Nephron progenitor cell (in vitro differentiated cells): ENCODE results near the gene WDR86.

ENCODE experiments used
- DNase-seq: peaks from one replicate; pipeline ENCODE4 v3.0.0; 2021
- H3K27ac Mint-ChIP-seq: 2 replicates; pipeline ENCODE4 v1.8.0; 2021; ENCODE audit warnings: mild to moderate bottlenecking, moderate library complexity, mixed read lengths
- H3K27me3 Mint-ChIP-seq: 2 replicates; pipeline ENCODE4 v1.8.0; 2021; ENCODE audit warnings: mild to moderate bottlenecking, low read depth, mixed read lengths; ENCODE audit not compliant: poor library complexity
- H3K36me3 Mint-ChIP-seq: 2 replicates; pipeline ENCODE4 v1.8.0; 2021; ENCODE audit warnings: low read depth, mixed read lengths
- H3K4me1 Mint-ChIP-seq: 2 replicates; pipeline ENCODE4 v1.8.0; 2021; ENCODE audit warnings: mixed read lengths
- H3K4me3 Mint-ChIP-seq: 2 replicates; pipeline ENCODE4 v1.8.0; 2021; ENCODE audit warnings: mild to moderate bottlenecking, moderate library complexity, mixed read lengths
- H3K9me3 Mint-ChIP-seq: 2 replicates; pipeline ENCODE4 v1.8.0; 2021; ENCODE audit warnings: mild to moderate bottlenecking, moderate library complexity, mixed read lengths
- TF ChIP-seq, protein P1 (sequence below): fragments of 200-600 bp; sonication (generic); IDR thresholded peaks from 2 replicates; pipeline ENCODE4 v1.5.0; 2021; ENCODE audit warnings: antibody characterized with exemption

WDR86 gene

DNA sequence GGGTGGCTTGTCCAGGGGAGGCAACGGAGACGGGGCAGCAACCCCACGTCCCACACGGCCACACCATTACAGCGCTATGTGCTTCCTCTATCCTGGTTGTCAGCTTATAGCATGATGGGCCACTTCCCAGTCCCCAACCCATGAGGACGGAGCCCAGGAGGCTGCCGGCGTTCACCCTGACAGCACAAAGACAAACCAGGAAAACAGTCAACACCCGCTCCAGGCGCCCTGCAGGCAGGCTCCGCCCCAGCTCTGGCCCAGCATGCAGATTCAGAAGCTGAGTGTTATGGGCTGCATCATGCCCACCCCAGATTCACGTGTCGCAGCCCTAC is 14.8 kb downstream of the WDR86 start:
- H3K27ac Mint-ChIP-seq, result no peak overlapping the region
- H3K4me3 Mint-ChIP-seq, result no peak overlapping the region
- H3K36me3 Mint-ChIP-seq, result peaks cover 48% of the 10 kb centered on the region
- peaks cover 42% of the 10 kb centered on the region for H3K4me1 Mint-ChIP-seq
- peaks cover 5% of the 10 kb centered on the region for H3K27me3 Mint-ChIP-seq
- no peak for DNase-seq
- no peaks in the 10 kb centered on the region for H3K9me3 Mint-ChIP-seq
- TF ChIP-seq, protein P1, sequence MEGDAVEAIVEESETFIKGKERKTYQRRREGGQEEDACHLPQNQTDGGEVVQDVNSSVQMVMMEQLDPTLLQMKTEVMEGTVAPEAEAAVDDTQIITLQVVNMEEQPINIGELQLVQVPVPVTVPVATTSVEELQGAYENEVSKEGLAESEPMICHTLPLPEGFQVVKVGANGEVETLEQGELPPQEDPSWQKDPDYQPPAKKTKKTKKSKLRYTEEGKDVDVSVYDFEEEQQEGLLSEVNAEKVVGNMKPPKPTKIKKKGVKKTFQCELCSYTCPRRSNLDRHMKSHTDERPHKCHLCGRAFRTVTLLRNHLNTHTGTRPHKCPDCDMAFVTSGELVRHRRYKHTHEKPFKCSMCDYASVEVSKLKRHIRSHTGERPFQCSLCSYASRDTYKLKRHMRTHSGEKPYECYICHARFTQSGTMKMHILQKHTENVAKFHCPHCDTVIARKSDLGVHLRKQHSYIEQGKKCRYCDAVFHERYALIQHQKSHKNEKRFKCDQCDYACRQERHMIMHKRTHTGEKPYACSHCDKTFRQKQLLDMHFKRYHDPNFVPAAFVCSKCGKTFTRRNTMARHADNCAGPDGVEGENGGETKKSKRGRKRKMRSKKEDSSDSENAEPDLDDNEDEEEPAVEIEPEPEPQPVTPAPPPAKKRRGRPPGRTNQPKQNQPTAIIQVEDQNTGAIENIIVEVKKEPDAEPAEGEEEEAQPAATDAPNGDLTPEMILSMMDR, result no peak

DNA sequence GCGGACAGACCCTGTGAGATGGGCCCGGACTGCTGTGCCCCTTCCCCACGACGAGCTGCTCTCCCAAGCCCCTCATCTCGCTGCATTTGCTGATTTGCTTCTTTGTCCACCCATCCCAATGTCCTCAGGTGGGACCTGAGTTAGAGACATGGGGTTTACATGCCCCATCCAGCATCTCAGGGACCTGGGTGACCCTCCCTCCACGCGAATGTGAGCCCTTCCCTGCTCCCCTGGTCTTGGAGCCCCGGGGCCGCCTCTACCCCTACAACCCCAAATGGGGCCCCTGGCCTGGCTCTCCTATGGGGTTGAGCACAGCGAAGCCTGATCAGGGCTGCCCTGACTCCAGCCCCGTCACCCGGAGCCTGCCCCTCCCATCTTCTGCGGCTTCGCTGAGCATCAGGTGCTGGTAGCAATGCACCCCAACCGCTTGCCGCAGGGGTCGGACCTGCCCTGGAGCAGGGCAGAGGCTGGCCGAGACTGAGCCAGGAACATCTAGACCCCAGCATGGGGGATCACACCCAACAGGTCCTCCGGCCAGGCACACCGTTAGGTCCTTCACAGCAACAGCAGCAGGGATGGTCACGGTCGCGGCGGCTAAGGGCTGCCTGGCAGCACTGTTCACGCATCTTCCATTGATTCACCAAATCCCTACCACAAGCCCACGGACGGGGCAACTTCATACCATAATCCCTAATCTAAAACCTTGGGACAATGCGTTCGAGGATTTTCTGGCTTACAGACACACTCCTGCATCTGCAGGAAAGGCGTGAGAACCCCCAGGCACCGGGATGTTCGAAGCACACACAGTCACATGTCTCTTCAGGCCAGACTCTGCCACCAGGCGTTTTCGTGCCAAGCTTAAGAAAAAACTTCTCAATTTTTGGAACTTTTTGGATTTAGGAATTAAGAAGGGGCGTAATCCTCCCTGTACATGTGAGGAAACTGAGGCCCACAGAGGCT is 15.5 kb downstream of the WDR86 start:
- TF ChIP-seq, protein P1, result no peak
- Mint-ChIP-seq H3K4me1 (peaks cover 48% of the 10 kb centered on the region), H3K27me3 (peaks cover 5% of the 10 kb centered on the region), H3K36me3 (peaks cover 49% of the 10 kb centered on the region), H3K4me3 (no peak overlapping the region), H3K27ac (no peak overlapping the region), H3K9me3 (no peaks in the 10 kb centered on the region)
- DNase-seq, result no peak

DNA sequence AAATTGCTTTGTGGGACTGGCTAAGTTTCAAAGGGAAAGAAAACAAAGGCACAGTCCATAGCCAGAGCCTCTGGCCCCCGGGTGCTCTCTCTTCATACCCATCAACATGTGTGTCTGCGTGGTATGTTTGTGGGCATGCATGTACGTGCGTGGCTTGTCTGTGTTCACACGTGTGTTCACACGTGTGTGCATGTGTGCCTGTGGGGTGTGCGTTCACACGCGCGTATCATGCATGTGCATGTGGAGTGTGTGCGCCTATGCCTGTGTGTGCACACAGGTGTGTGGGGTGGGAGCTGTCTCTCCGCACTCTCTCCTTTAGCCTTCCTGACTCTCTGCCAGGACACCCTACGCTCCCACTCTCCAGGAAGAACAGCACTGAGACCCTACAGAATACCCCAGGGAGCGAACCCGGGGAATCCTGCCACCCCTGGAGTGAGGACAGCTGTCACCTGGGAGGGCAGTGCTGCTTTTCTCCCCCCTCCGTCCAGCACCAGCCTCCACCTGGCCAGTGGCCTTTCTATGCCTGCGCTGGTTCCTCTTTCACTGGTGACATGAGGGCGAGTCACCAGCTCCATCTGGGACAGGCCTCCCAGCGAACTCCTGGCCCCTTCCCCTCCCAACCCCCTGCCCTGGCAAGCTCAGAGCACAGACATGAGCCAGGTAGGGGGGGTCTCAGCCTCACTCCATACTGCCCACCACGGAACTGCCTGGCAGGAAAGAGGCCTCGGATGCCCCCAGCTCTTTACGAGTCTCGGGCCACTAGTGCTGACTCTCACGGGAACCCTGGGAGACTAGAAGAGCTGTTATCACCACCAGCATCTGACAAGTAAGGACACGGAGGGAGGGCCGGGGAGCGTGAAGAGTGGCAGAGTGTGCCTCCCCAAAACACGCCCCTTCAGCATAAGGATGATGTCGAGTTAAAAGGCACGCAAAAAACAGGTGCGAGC is 16.5 kb downstream of the WDR86 start:
- no peak for DNase-seq
- TF ChIP-seq, protein P1, result no peak
- H3K4me1 Mint-ChIP-seq, result peaks cover 54% of the 10 kb centered on the region
- H3K4me3 Mint-ChIP-seq, result no peak overlapping the region
- H3K36me3 Mint-ChIP-seq, result peaks cover 49% of the 10 kb centered on the region
- no peak overlapping the region for H3K27ac Mint-ChIP-seq
- H3K9me3 Mint-ChIP-seq, result no peaks in the 10 kb centered on the region
- H3K27me3 Mint-ChIP-seq, result peaks cover 5% of the 10 kb centered on the region

DNA sequence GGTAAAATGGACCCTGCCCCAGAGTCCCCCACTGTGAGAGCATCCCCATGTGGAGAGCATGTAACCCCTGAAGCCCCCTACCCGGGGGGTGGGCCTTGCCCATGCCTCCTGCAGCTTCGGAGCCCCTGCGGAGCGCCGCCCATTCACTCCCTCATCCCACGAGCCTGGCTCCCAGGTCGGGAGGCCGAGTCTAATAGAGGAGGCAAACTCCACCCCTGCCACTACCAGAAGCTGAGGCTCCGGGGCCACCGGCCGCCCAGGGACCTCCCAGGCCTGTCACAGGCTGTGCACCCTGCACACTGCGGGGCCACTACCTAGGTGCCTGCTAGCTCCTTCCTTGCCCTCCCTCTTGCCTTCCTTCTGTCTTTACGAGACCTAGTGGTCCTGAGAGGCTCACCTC is 17.4 kb downstream of the WDR86 start:
- Mint-ChIP-seq H3K36me3 (peaks cover 42% of the 10 kb centered on the region), H3K9me3 (no peaks in the 10 kb centered on the region), H3K4me1 (peaks cover 49% of the 10 kb centered on the region), H3K27me3 (peaks cover 5% of the 10 kb centered on the region), H3K27ac (no peak overlapping the region), H3K4me3 (no peak overlapping the region)
- no peak for DNase-seq
- TF ChIP-seq, protein P1, result no peak

DNA sequence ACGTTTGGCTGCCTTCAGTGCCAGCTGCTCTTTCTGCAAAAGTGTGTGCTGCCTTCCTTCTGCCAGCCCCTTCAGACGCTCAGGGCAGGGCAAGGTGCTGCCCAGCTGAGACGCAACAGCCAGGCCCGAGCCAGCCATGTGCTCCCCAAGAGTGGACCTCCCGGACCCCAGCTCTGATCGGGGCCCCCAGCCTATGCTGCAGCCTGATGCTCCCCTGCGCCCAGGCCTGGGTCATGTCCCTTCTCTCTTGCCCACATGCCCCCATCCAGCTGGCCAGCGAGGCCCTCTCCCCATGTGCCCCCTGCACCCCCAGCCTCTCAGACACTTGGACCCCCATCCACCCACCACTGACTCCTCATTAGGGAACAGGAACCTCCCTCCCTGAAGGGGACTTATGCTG is 17.8 kb downstream of the WDR86 start:
- TF ChIP-seq, protein P1, result no peak
- no peak for DNase-seq
- Mint-ChIP-seq H3K4me3 (no peak overlapping the region), H3K4me1 (peaks cover 45% of the 10 kb centered on the region), H3K9me3 (no peaks in the 10 kb centered on the region), H3K27me3 (peaks cover 5% of the 10 kb centered on the region), H3K27ac (no peak overlapping the region), H3K36me3 (peaks cover 37% of the 10 kb centered on the region)
